GM12872 (cell line): Measurements from ENCODE around the gene FAM43A.

Source experiments
- TF ChIP-seq, protein P1 (sequence below): IDR thresholded peaks from 3 replicates; pipeline ENCODE4 v1.5.1; 2011; ENCODE audit warnings: low read depth, mild to moderate bottlenecking, low read length, moderate library complexity; ENCODE audit not compliant: insufficient read depth

FAM43A gene, protein sequence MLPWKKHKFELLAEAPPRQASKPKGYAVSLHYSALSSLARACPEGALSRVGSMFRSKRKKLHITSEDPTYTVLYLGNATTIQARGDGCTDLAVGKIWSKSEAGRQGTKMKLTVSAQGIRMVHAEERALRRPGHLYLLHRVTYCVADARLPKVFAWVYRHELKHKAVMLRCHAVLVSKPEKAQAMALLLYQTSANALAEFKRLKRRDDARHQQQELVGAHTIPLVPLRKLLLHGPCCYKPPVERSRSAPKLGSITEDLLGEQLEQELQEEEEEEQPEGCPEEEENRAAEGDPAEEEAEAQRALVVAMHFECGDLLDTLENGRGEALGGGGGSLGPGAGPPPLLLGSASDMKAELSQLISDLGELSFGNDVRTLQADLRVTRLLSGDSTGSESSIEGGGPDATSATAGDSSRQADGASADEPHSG

GRCh38 chr3:194685718-194686413 lies at the start of gene FAM43A:
Gene FAM43A (plus strand): TSS chr3:194685883. CDS start chr3:194686827, 944 bp downstream.
- TF ChIP-seq, protein P1, sequence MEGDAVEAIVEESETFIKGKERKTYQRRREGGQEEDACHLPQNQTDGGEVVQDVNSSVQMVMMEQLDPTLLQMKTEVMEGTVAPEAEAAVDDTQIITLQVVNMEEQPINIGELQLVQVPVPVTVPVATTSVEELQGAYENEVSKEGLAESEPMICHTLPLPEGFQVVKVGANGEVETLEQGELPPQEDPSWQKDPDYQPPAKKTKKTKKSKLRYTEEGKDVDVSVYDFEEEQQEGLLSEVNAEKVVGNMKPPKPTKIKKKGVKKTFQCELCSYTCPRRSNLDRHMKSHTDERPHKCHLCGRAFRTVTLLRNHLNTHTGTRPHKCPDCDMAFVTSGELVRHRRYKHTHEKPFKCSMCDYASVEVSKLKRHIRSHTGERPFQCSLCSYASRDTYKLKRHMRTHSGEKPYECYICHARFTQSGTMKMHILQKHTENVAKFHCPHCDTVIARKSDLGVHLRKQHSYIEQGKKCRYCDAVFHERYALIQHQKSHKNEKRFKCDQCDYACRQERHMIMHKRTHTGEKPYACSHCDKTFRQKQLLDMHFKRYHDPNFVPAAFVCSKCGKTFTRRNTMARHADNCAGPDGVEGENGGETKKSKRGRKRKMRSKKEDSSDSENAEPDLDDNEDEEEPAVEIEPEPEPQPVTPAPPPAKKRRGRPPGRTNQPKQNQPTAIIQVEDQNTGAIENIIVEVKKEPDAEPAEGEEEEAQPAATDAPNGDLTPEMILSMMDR: no peak

GRCh38 chr3:194637066-194637465 lies 48.6 kb upstream of the FAM43A start:
- TF ChIP-seq, protein P1: no peak

- TF ChIP-seq, protein P1: no peak
These were observed 47.9 kb upstream of the FAM43A start for GRCh38 chr3:194637541-194638400.

- TF ChIP-seq, protein P1: no peak
These were observed 46.6 kb upstream of the FAM43A start for GRCh38 chr3:194638991-194639605.

GRCh38 chr3:194640829-194641228 lies 44.9 kb upstream of the FAM43A start:
- TF ChIP-seq, protein P1: peak; percentile 44; the same call in 2 of the 3 replicates

DNA sequence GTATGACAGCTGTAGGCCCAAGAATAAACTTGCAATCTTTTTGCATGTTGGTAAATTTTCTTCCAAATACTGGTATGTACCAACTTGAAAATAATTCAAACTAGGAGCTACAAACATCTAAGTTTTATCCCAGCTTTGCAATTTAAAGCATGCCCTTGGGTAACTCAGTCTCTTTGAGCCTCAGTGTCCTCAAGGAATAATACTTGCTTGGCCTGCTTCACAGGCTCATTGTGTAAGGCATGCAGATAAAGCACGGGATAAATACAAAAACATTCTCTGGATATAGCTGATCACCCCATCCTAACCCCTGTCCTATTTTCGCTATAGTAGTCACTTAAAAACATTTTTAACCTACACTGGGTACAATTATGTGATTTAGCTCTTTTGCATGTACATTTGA lies 42.9 kb upstream of the FAM43A start:
- TF ChIP-seq, protein P1: no peak

GRCh38 chr3:194647747-194648146 lies 37.9 kb upstream of the FAM43A start:
- TF ChIP-seq, protein P1: no peak
